ENCODE data around the gene INHBA. TPM values are rescaled to one million over a fixed set of nuclear protein-coding genes. Genes with fewer than 3 reads are reported as not detected.

The INHBA gene
- total and polyA plus RNA-seq, 7 donors: 0.23 to 5.5 (median 1.2) TPM

DNA sequence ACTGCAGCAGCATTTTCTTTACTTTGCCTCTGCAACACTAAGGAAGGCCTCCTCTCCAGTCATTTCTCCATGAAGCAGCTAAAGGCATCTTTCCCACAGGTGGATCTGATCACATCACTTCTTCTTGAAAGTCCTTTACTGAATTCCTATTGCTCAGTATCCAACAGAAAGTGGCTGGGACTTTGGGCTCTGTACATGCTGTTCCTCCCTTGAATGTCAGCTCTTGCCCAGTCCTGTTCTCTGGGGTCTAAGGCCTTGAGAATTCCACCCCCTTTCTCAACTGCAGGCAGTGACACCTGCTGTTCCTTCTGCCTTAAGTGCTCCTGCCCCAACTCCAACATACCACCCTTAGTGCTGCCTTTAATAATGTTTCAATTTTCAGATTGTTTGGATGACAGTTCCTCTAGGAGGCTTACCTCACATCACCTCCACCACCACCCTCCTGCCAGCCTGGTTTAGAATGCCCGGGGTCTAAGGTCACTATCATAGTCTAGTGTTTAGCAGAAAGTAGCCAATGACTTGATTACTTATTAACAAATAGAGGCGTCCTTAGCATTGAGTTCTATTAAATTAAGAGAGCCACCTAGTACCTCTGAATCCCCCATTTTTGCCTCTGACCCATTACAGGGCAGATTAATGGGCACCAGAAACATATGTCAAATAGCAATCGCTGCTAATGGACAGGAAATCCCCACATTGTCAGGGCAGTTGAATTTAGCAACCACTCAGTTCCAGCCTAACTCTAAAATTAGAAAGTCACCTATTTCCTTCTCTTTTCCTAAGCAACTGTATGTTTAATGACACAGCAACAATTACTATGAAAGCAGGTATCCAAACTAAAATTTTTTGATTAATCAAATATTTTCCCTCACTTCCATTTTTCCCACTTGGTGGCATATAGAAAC is 11.4 kb downstream of the INHBA start:
- intact Hi-C loops (cut with DNase I): no loop called here
- WGBS, 2 donors: 39 to 42% methylated on average over 3 of the region's 3 CpGs

GRCh38 chr7:41689815-41690214 is 13.1 kb downstream of the INHBA start:
- Histone ChIP-seq H3K36me3 (peaks cover 0 to 8% (median 3%) of the 10 kb centered on the region in 4 donors), H3K4me3 (no peak overlapping the region), H3K27ac (no peak overlapping the region), H3K27me3 (no peaks in the 10 kb centered on the region), H3K4me1 (peaks cover 0 to 27% (median 7%) of the 10 kb centered on the region in 4 donors), H3K9me3 (no peaks in the 10 kb centered on the region)
- TF ChIP-seq POLR2AphosphoS5 (IDR thresholded peaks at IDR 0.05): no peak
- TF ChIP-seq POLR2A (IDR thresholded peaks at IDR 0.05): no peak
- TF ChIP-seq CTCF (IDR thresholded peaks at IDR 0.05): no peak
- no peak for TF ChIP-seq EP300 (IDR thresholded peaks at IDR 0.05)
- 94 to 96% methylated on average over 16 of the region's 16 CpGs for WGBS, 2 donors
- intact Hi-C loops (cut with DNase I): no loop called here
- no peak for DNase-seq

More for the DNA sequence above, 11.4 kb downstream of the INHBA start:
- Histone ChIP-seq H3K4me1 (peaks cover 0 to 31% (median 14%) of the 10 kb centered on the region in 4 donors), H3K9me3 (no peaks in the 10 kb centered on the region), H3K27me3 (no peaks in the 10 kb centered on the region), H3K27ac (no peak overlapping the region), H3K4me3 (no peak overlapping the region), H3K36me3 (peaks cover 0 to 8% (median 3%) of the 10 kb centered on the region in 4 donors)
- no peak for TF ChIP-seq EP300 (IDR thresholded peaks at IDR 0.05)
- TF ChIP-seq POLR2A (IDR thresholded peaks at IDR 0.05): no peak
- no peak for TF ChIP-seq CTCF (IDR thresholded peaks at IDR 0.05)
- no peak for TF ChIP-seq POLR2AphosphoS5 (IDR thresholded peaks at IDR 0.05)
- DNase-seq: no peak

GRCh38 chr7:41688906-41689305 is 14.0 kb downstream of the INHBA start:
- Histone ChIP-seq H3K27me3 (no peaks in the 10 kb centered on the region), H3K4me3 (no peak overlapping the region), H3K27ac (no peak overlapping the region), H3K4me1 (peaks cover 0 to 24% (median 7%) of the 10 kb centered on the region in 4 donors), H3K36me3 (peaks cover 0 to 8% (median 3%) of the 10 kb centered on the region in 4 donors), H3K9me3 (no peaks in the 10 kb centered on the region)
- DNase-seq: no peak
- no peak for TF ChIP-seq POLR2AphosphoS5 (IDR thresholded peaks at IDR 0.05)
- no peak for TF ChIP-seq EP300 (IDR thresholded peaks at IDR 0.05)
- TF ChIP-seq POLR2A (IDR thresholded peaks at IDR 0.05): no peak
- no peak for TF ChIP-seq CTCF (IDR thresholded peaks at IDR 0.05)
- intact Hi-C loops (cut with DNase I): no loop called here
- 72 to 80% methylated on average over 2 of the region's 2 CpGs for WGBS, 2 donors

GRCh38 chr7:41688012-41688625 is 14.8 kb downstream of the INHBA start:
- no peaks in the 10 kb centered on the region for H3K27me3 ChIP-seq
- H3K27ac ChIP-seq: no peak overlapping the region
- TF ChIP-seq POLR2A (IDR thresholded peaks at IDR 0.05): no peak
- TF ChIP-seq POLR2AphosphoS5 (IDR thresholded peaks at IDR 0.05): no peak
- no peak for TF ChIP-seq EP300 (IDR thresholded peaks at IDR 0.05)
- TF ChIP-seq CTCF (IDR thresholded peaks at IDR 0.05): no peak
- no peak overlapping the region for H3K4me3 ChIP-seq
- DNase-seq: no peak
- H3K9me3 ChIP-seq: no peaks in the 10 kb centered on the region
- intact Hi-C loops (cut with DNase I): no loop called here
- peaks cover 0 to 8% (median 3%) of the 10 kb centered on the region in 4 donors for H3K36me3 ChIP-seq
- peaks cover 0 to 18% (median 7%) of the 10 kb centered on the region in 4 donors for H3K4me1 ChIP-seq
- 95% methylated on average over 2 of the region's 2 CpGs for WGBS, 2 donors
